HepG2 (cell line): Measurements from ENCODE around the gene ERFL. TPM values are rescaled to one million over a fixed set of nuclear protein-coding genes. Genes with fewer than 3 reads are reported as not detected.

Source experiments
- ASH2L ChIP-seq: fragments of 300-600, 200-600 bp; sonication (generic); IDR thresholded peaks from 2 replicates; pipeline ENCODE4 v1.7.0; 2017; ENCODE audit warnings: low read depth, mild to moderate bottlenecking, moderate library complexity, mixed read lengths, low read length; ENCODE audit not compliant: insufficient read length
- BCL6 ChIP-seq: IDR thresholded peaks from 2 replicates; pipeline ENCODE4 v1.6.1; 2016; ENCODE audit warnings: missing genetic modification reagents, missing compliant biosample characterization
- CREBL2 ChIP-seq: sonication (generic); formaldehyde crosslinking; IDR thresholded peaks from 2 replicates; pipeline ENCODE4 v1.8.1; 2023; ENCODE audit warnings: missing genetic modification reagents, mild to moderate bottlenecking, borderline replicate concordance
- DMTF1 ChIP-seq: sonication (generic); formaldehyde crosslinking; IDR thresholded peaks from 2 replicates; pipeline ENCODE4 v1.4.0; 2020; ENCODE audit warnings: mild to moderate bottlenecking, missing genetic modification reagents
- GPN1 ChIP-seq: sonication (generic); formaldehyde crosslinking; IDR thresholded peaks from 2 replicates; pipeline ENCODE4 v1.5.1; 2020; ENCODE audit warnings: missing genetic modification reagents, borderline replicate concordance
- HDAC6 ChIP-seq: fragments of 200-600 bp; sonication (generic); IDR thresholded peaks from 2 replicates; pipeline ENCODE4 v1.7.0; 2017; ENCODE audit warnings: mild to moderate bottlenecking, antibody characterized with exemption, low read length, low read depth
- MAZ ChIP-seq, 2 experiments: sonication (generic) in 1 of 2; formaldehyde crosslinking in 1 of 2; IDR thresholded peaks; 2 replicates each; pipeline versions ENCODE4 v1.5.0 to v1.6.1; 2012 to 2020; ENCODE audit warnings: low read depth in 2 of 2, mild to moderate bottlenecking in 2 of 2, borderline replicate concordance in 1 of 2, improper control_type of control experiment in 1 of 2, low read length in 1 of 2, missing genetic modification reagents in 1 of 2, moderate library complexity in 1 of 2
- MYC ChIP-seq: sonication (generic); formaldehyde crosslinking; IDR thresholded peaks from 2 replicates; pipeline ENCODE4 v1.9.0; 2021; ENCODE audit warnings: missing genetic modification reagents, borderline replicate concordance
- PAXIP1 ChIP-seq: sonication (generic); formaldehyde crosslinking; conservative IDR thresholded peaks from 2 replicates; pipeline ENCODE4 v1.4.0; 2020; ENCODE audit warnings: mild to moderate bottlenecking, missing genetic modification reagents, moderate library complexity
- ZNF142 ChIP-seq: sonication (generic); formaldehyde crosslinking; IDR thresholded peaks from 2 replicates; pipeline ENCODE4 v1.4.0; 2020; ENCODE audit warnings: missing genetic modification reagents
- ZNF510 ChIP-seq: sonication (generic); formaldehyde crosslinking; IDR thresholded peaks from 2 replicates; pipeline ENCODE4 v1.4.0; 2020; ENCODE audit warnings: low read depth, mild to moderate bottlenecking, missing genetic modification reagents
- ZNF720 ChIP-seq: sonication (generic); formaldehyde crosslinking; IDR thresholded peaks from 2 replicates; pipeline ENCODE4 v1.4.0; 2020; ENCODE audit warnings: missing genetic modification reagents
- ZSCAN30 ChIP-seq: sonication (generic); formaldehyde crosslinking; IDR thresholded peaks from 2 replicates; pipeline ENCODE4 v1.5.0; 2020; ENCODE audit warnings: mild to moderate bottlenecking, missing genetic modification reagents
- polyA plus RNA-seq, 8 experiments: library from polyadenylated mRNA; depleted of rRNA in 3 of 8; stranded (reverse) in 7 of 8; unstranded in 1 of 8; fragments of >200 nt; fragmentation: Illumina TruSeq in 4 of 8; extraction: Trizol in 4 of 8; gene quantifications; 2 replicates each; pipeline versions ENCODE4 v1.2.1 to v1.2.3, GENCODE V29; 2011 to 2016; ENCODE audit warnings: low read depth in 4 of 8, missing spikeins in 1 of 8, mixed read lengths in 1 of 8; ENCODE audit not compliant: insufficient read depth in 1 of 8
- total RNA-seq, 5 experiments: library from RNA; depleted of rRNA; stranded (reverse); fragments of >200 nt; fragmentation: Illumina TruSeq; extraction: Trizol; gene quantifications; 2 replicates each; pipeline ENCODE4 v1.2.3, GENCODE V29; 2016; ENCODE audit warnings: low read depth in 1 of 5

Gene ERFL
- total and polyA plus RNA-seq, 2 of the 13 experiments (the other 11 are each of a cell fraction or from before 2014, with no cell fraction given) = not detected

- TF ChIP-seq ZNF142 (CRISPR knock-in tag) (no peak), HDAC6 (0 out of 2 replicates have a peak, but pooled peaks have one; percentile 62), DMTF1 (CRISPR knock-in tag) (no peak), MAZ (IDR thresholded peaks at IDR 0.05; ENCODE audit: borderline replicate concordance, low read depth, low read length) (peak; percentile 96), MAZ (CRISPR knock-in tag; IDR thresholded peaks at IDR 0.05; ENCODE audit: low read depth) (peak; percentile 97), PAXIP1 (peak; percentile 63), GPN1 (CRISPR knock-in tag) (no peak), ASH2L (peak; percentile 78), BCL6 (peak; percentile 58; the same call in 1 of the 2 replicates), MYC (CRISPR knock-in tag) (peak; percentile 57; the same call in 1 of the 2 replicates), ZSCAN30 (CRISPR knock-in tag) (0 out of 2 replicates have a peak, but pooled peaks have one; percentile 73), CREBL2 (CRISPR knock-in tag) (no peak), ZNF720 (CRISPR knock-in tag) (no peak), ZNF510 (CRISPR knock-in tag) (no peak)
Observed at GRCh38 chr19:41883821-41884733, 44.2 kb downstream of the ERFL start (continued).
